Mesenchymal stem cell (in vitro differentiated cells and primary cell): Measurements from ENCODE around the gene MUCL3. TPM values are rescaled to one million over a fixed set of nuclear protein-coding genes. Genes with fewer than 3 reads are reported as not detected.
"Not testable (repeated sequence)": the region's sequence is repeated elsewhere in the genome, so short reads cannot be mapped to it uniquely, and the experiment has no call there.

Experiments
- DNase-seq: peaks from one replicate; pipeline ENCODE4 v3.0.0-alpha.2; 2013
- H2AFZ ChIP-seq: one replicate; pipeline ENCODE4 v1.6.1; 2013; ENCODE audit warnings: low read depth, mild to moderate bottlenecking, control low read depth, inconsistent platforms, low read length, moderate library complexity
- H2AK5ac ChIP-seq: 2 replicates; pipeline ENCODE4 v1.6.1; 2013; ENCODE audit warnings: low read length, moderate library complexity, mild to moderate bottlenecking, inconsistent platforms; ENCODE audit not compliant: severe bottlenecking
- H2BK120ac ChIP-seq: one replicate; pipeline ENCODE4 v1.6.1; 2013; ENCODE audit warnings: low read depth, mild to moderate bottlenecking, inconsistent platforms, low read length, moderate library complexity
- H2BK12ac ChIP-seq, 2 experiments: one replicate each; pipeline ENCODE4 v1.6.1; 2013; ENCODE audit warnings: inconsistent platforms in 2 of 2, low read length in 2 of 2, mild to moderate bottlenecking in 2 of 2, moderate library complexity in 2 of 2, control low read depth in 1 of 2
- H2BK15ac ChIP-seq: one replicate; pipeline ENCODE4 v1.6.1; 2013; ENCODE audit warnings: mild to moderate bottlenecking, low read depth, inconsistent platforms; ENCODE audit not compliant: poor library complexity, severe bottlenecking
- H2BK5ac ChIP-seq: 2 replicates; pipeline ENCODE4 v1.6.1; 2013; ENCODE audit warnings: low read depth, mild to moderate bottlenecking, low read length, control low read depth, inconsistent platforms; ENCODE audit not compliant: poor library complexity, severe bottlenecking
- H3K14ac ChIP-seq, 2 experiments: one replicate each; pipeline ENCODE4 v1.6.1; 2013; ENCODE audit warnings: inconsistent platforms in 2 of 2, low read length in 2 of 2, control low read depth in 1 of 2, mild to moderate bottlenecking in 1 of 2, moderate library complexity in 1 of 2
- H3K18ac ChIP-seq, 2 experiments: one replicate each; pipeline ENCODE4 v1.6.1; 2013; ENCODE audit warnings: inconsistent platforms in 2 of 2, low read length in 2 of 2, control low read depth in 1 of 2, low read depth in 1 of 2, mild to moderate bottlenecking in 1 of 2
- H3K23ac ChIP-seq, 2 experiments: one replicate each; pipeline ENCODE4 v1.6.1; 2013; ENCODE audit warnings: inconsistent platforms in 2 of 2, low read length in 2 of 2, mild to moderate bottlenecking in 2 of 2, moderate library complexity in 2 of 2, control low read depth in 1 of 2
- H3K27ac ChIP-seq: 2 replicates; pipeline ENCODE4 v1.5.1; 2013; ENCODE audit warnings: mild to moderate bottlenecking, moderate library complexity, low read length, control low read depth, inconsistent platforms; ENCODE audit not compliant: poor library complexity, severe bottlenecking
- H3K27me3 ChIP-seq, 2 experiments: 2 replicates each; pipeline versions ENCODE4 v1.6.1 to v1.7.0; 2013; ENCODE audit warnings: low read length in 2 of 2, mild to moderate bottlenecking in 2 of 2, moderate library complexity in 2 of 2, control low read depth in 1 of 2, inconsistent platforms in 1 of 2; ENCODE audit not compliant: control insufficient read depth in 1 of 2, insufficient read depth in 1 of 2
- H3K36me3 ChIP-seq, 2 experiments: 2 replicates each; pipeline versions ENCODE4 v1.6.1 to v1.7.0; 2013; ENCODE audit warnings: low read length in 2 of 2, control low read depth in 1 of 2, inconsistent platforms in 1 of 2, low read depth in 1 of 2, mild to moderate bottlenecking in 1 of 2; ENCODE audit not compliant: insufficient read depth in 2 of 2, control insufficient read depth in 1 of 2
- H3K4ac ChIP-seq, 2 experiments: one replicate each; pipeline ENCODE4 v1.6.1; 2013; ENCODE audit warnings: inconsistent platforms in 2 of 2, low read length in 2 of 2, mild to moderate bottlenecking in 2 of 2, moderate library complexity in 2 of 2, control low read depth in 1 of 2, low read depth in 1 of 2
- H3K4me1 ChIP-seq: 2 replicates; pipeline ENCODE4 v1.6.1; 2013; ENCODE audit warnings: low read depth, low read length, control low read depth; ENCODE audit not compliant: control insufficient read depth, insufficient read depth
- H3K4me2 ChIP-seq: 2 replicates; pipeline ENCODE4 v1.6.1; 2013; ENCODE audit warnings: low read length, mild to moderate bottlenecking, inconsistent platforms; ENCODE audit not compliant: poor library complexity, severe bottlenecking
- H3K4me3 ChIP-seq, 2 experiments: 2 replicates each; pipeline versions ENCODE4 v1.5.1 to v1.7.0; 2013; ENCODE audit warnings: low read length in 2 of 2, mild to moderate bottlenecking in 2 of 2, control low read depth in 1 of 2, low read depth in 1 of 2; ENCODE audit not compliant: insufficient read depth in 1 of 2
- H3K79me1 ChIP-seq: replicated peaks from 2 replicates; pipeline ENCODE4 v1.6.1; 2013; ENCODE audit warnings: mild to moderate bottlenecking, control low read depth, low read length, inconsistent platforms; ENCODE audit not compliant: poor library complexity, severe bottlenecking
- H3K9ac ChIP-seq: 2 replicates; pipeline ENCODE4 v1.7.0; 2013; ENCODE audit warnings: mild to moderate bottlenecking, low read length, moderate library complexity
- H3K9me3 ChIP-seq: 2 replicates; pipeline ENCODE4 v1.7.0; 2013; ENCODE audit warnings: mild to moderate bottlenecking, low read length; ENCODE audit not compliant: control insufficient read depth
- H4K8ac ChIP-seq: one replicate; pipeline ENCODE4 v1.6.1; 2013; ENCODE audit warnings: inconsistent platforms, mild to moderate bottlenecking, low read length, moderate library complexity
- H4K91ac ChIP-seq: one replicate; pipeline ENCODE4 v1.6.1; 2013; ENCODE audit warnings: mild to moderate bottlenecking, low read length, inconsistent platforms
- whole genome bisulfite sequencing: methylation state at CpG from one replicate; pipeline ENCODE4 v1.1.7; 2013; ENCODE audit warnings: mixed read lengths; 5-methylcytosine and 5-hydroxymethylcytosine counted together
- small RNA-seq: library from polyadenylated mRNA; stranded (forward); fragments of <200 nt; extraction: miRNeasy Mini kit (QIAGEN cat#:217004); gene quantifications from one replicate; pipeline ENCODE3, GENCODE V24; 2013; ENCODE audit warnings: low read depth

MUCL3 gene

GRCh38 chr6:31000067-31000860, 59.5 kb downstream of the MUCL3 start:
- not testable (repeated sequence) for H2BK120ac ChIP-seq, H3K23ac ChIP-seq, H3K9ac ChIP-seq, H2BK12ac ChIP-seq, H3K4me2 ChIP-seq, H3K14ac ChIP-seq, H3K27ac ChIP-seq, H3K4ac ChIP-seq, H4K91ac ChIP-seq, H4K8ac ChIP-seq, H3K9me3 ChIP-seq, H3K79me1 ChIP-seq, H2AFZ ChIP-seq, H2BK15ac ChIP-seq, H3K36me3 ChIP-seq, H3K18ac ChIP-seq, H2AK5ac ChIP-seq, H3K27me3 ChIP-seq, H3K4me3 ChIP-seq, H3K4me1 ChIP-seq, DNase-seq, H2BK5ac ChIP-seq
- 90% methylated on average over 20 of the region's 39 CpGs for WGBS

- Histone ChIP-seq H3K14ac (no peak overlapping the region), H3K79me1 (no peaks in the 10 kb centered on the region), H3K36me3 (no peaks in the 10 kb centered on the region), H3K23ac (no peak overlapping the region), H3K27ac (no peak overlapping the region), H3K4me3 (no peak overlapping the region), H3K27me3 (peaks cover 0 to 2% of the 10 kb centered on the region in 2 experiments), H4K8ac (no peak overlapping the region), H3K4ac (no peak overlapping the region), H2BK120ac (no peak overlapping the region), H3K9me3 (no peaks in the 10 kb centered on the region), H3K4me2 (no peak overlapping the region), H2BK12ac (no peak overlapping the region), H2BK15ac (no peak overlapping the region), H2AK5ac (no peak overlapping the region), H3K18ac (no peak overlapping the region), H2BK5ac (no peak overlapping the region), H2AFZ (no peak overlapping the region), H3K9ac (no peak overlapping the region), H4K91ac (no peak overlapping the region), H3K4me1 (no peaks in the 10 kb centered on the region)
- 90% methylated on average over 13 of the region's 13 CpGs for WGBS
- no peak for DNase-seq
Observed at GRCh38 chr6:31001281-31001888, 60.6 kb downstream of the MUCL3 start.

GRCh38 chr6:31002471-31002870, 61.7 kb downstream of the MUCL3 start:
- Histone ChIP-seq H3K79me1 (no peaks in the 10 kb centered on the region), H2BK120ac (no peak overlapping the region), H3K9me3 (no peaks in the 10 kb centered on the region), H2AFZ (no peak overlapping the region), H2AK5ac (no peak overlapping the region), H3K4ac (no peak overlapping the region), H3K4me2 (no peak overlapping the region), H3K27ac (no peak overlapping the region), H3K14ac (no peak overlapping the region), H3K18ac (no peak overlapping the region), H3K23ac (no peak overlapping the region), H3K9ac (no peak overlapping the region), H3K27me3 (no peaks in the 10 kb centered on the region), H4K8ac (no peak overlapping the region), H4K91ac (no peak overlapping the region), H2BK15ac (no peak overlapping the region), H3K36me3 (no peaks in the 10 kb centered on the region), H3K4me1 (no peaks in the 10 kb centered on the region), H2BK12ac (no peak overlapping the region), H3K4me3 (no peak overlapping the region), H2BK5ac (no peak overlapping the region)
- WGBS = 70% methylated on average over 2 of the region's 2 CpGs
- no peak for DNase-seq

Small RNA genes lying within 50 kb of the gene (small RNA-seq; reads per million reads assigned to genes)
- not detected for gene RF00019
